ENCODE measurements around the gene CCDC137.

- no peak for TF ChIP-seq CTCF (IDR thresholded peaks at IDR 0.05; ENCODE audit: low read length)
- no peak for TF ChIP-seq EZH2 (IDR thresholded peaks at IDR 0.05; ENCODE audit: borderline replicate concordance, low read length)
These were observed 4.5 kb upstream of the CCDC137 start for GRCh38 chr17:81662002-81662401.
